DMS114 treated with DMSO at 0.1 percent for 48 hours (cell line): Measurements from ENCODE around the gene VWDE.
A peak's percentile ranks its signal among the peaks of the same experiment; 100 is the strongest.

Source experiments
- DNase-seq: peaks from one replicate; lab custom pipeline; 2025; ENCODE audit not compliant: unreplicated experiment; lab: John Stamatoyannopoulos, UW

The VWDE gene

GRCh38 chr7:12337095-12337494, 66.6 kb downstream of the VWDE start:
- no peak for DNase-seq

- no peak for DNase-seq
Observed at GRCh38 chr7:12328888-12329770, 74.5 kb downstream of the VWDE start.

- no peak for DNase-seq
Observed at GRCh38 chr7:12327922-12328321, 75.7 kb downstream of the VWDE start.

- DNase-seq, result no peak
Observed at GRCh38 chr7:12325646-12326045, 78.0 kb downstream of the VWDE start.

GRCh38 chr7:12323415-12323814, 80.2 kb downstream of the VWDE start:
- no peak for DNase-seq

GRCh38 chr7:12322903-12323300, 80.8 kb downstream of the VWDE start:
- DNase-seq, result no peak

GRCh38 chr7:12322284-12322902, 81.3 kb downstream of the VWDE start:
- peak; percentile 34 for DNase-seq

- DNase-seq, result no peak
Observed at GRCh38 chr7:12320987-12321647, 82.5 kb downstream of the VWDE start.

- no peak for DNase-seq
Observed at GRCh38 chr7:12320241-12320986, 83.3 kb downstream of the VWDE start.

- no peak for DNase-seq
Observed at GRCh38 chr7:12317675-12318074, 86.0 kb downstream of the VWDE start.

- DNase-seq, result no peak
Observed at GRCh38 chr7:12316925-12317324, 86.7 kb downstream of the VWDE start.

GRCh38 chr7:12315049-12315448, 88.6 kb downstream of the VWDE start:
- DNase-seq, result no peak

- no peak for DNase-seq
Observed at GRCh38 chr7:12314199-12314598, 89.5 kb downstream of the VWDE start.

GRCh38 chr7:12305502-12305901, 98.2 kb downstream of the VWDE start:
- no peak for DNase-seq

GRCh38 chr7:12303495-12303894, 100.2 kb downstream of the VWDE start:
- no peak for DNase-seq

- DNase-seq, result no peak
Observed at GRCh38 chr7:12303062-12303461, 100.6 kb downstream of the VWDE start.

- DNase-seq, result no peak
Observed at GRCh38 chr7:12300415-12300814, 103.2 kb downstream of the VWDE start.

- no peak for DNase-seq
Observed at GRCh38 chr7:12299367-12299766, 104.3 kb downstream of the VWDE start.

- no peak for DNase-seq
Observed at GRCh38 chr7:12297283-12298108, 106.2 kb downstream of the VWDE start.

GRCh38 chr7:12296051-12296570, 107.6 kb downstream of the VWDE start:
- no peak for DNase-seq
